Stimulated activated CD8-positive, alpha-beta memory T cell treated with anti-CD3 and anti-CD28 coated beads, Interleukin-7, amount 100 ng/mL, for 48 hours (primary cell): ENCODE measurements around the gene LCN6.

Experiments
- DNase-seq, 2 donors: peaks; one replicate each; pipeline ENCODE4 v3.0.0-alpha.2; 2020; ENCODE audit warnings: low read depth in 1 of 2; ENCODE audit errors: extremely low read depth in 1 of 2

Gene LCN6

GRCh38 chr9:136694163-136694871, 54.0 kb downstream of the LCN6 start:
- no peak for DNase-seq
